ENCODE data around the gene AAGAB. TPM values are rescaled to one million over a fixed set of nuclear protein-coding genes. Genes with fewer than 3 reads are reported as not detected.

Gene AAGAB
- total RNA-seq, 2 donors from 2014 or later = 67.7 to 99.1 TPM

DNA sequence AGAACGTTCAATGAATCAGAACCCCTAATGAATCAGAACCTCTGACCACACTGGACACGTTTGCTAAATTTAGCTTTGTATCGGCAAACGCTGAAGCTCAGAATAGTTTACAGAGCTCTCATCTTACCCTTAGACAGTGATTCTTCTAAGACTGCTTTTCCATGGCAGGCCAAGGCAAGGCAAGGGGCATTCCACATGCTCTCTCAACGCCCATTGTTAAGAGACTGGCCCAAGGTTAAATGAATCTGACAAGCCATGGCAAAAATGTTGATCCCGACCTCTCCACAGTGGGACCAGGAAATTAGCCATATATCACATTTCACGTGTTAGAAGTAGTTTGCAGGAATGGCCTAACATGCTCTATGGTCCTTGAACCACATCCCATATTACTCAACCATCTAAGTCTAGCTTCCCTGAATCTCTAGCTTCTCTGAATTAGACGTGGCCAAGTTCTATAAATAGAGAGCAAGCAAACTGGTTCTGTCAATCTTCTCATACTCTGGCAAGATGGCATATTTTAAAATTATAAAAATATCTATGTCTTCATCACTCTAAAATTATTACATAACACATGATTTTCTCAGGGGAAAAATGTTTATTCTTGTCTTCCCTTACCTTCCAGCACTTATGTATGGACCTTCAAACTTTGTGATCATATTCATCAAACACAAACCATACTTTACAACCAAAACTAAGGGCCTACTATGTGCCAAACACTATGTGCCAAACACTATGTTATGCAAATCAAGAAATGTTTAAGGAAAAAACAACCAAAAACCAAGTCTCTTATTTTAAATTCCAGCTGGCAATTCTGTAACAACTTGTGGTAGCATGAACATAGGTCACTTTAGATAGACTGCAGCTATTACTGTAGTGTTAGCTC is 54.3 kb downstream of the AAGAB start:
- Mint-ChIP-seq H3K4me1 (peaks cover 18% of the 10 kb centered on the region), H3K9me3 (no peaks in the 10 kb centered on the region), H3K36me3 (ENCODE audit: low read depth) (peaks cover 53% of the 10 kb centered on the region), H3K4me3 (no peak overlapping the region), H3K27me3 (ENCODE audit: insufficient read depth) (no peaks in the 10 kb centered on the region), H3K27ac (no peak overlapping the region)
- no peak overlapping the region for H3K4me3 ChIP-seq (ENCODE audit: low read length)
- no peaks in the 10 kb centered on the region for H3K9me3 ChIP-seq (ENCODE audit: control insufficient read depth, low read length)
- H3K4me1 ChIP-seq (ENCODE audit: control insufficient read depth, insufficient read depth, low read length) = peaks cover 10% of the 10 kb centered on the region
- H3K27me3 ChIP-seq (ENCODE audit: control insufficient read depth, insufficient read depth, low read length, poor library complexity, severe bottlenecking) = no peaks in the 10 kb centered on the region
- H3K36me3 ChIP-seq (ENCODE audit: control insufficient read depth, insufficient read depth, low read length) = peaks cover 58% of the 10 kb centered on the region
- TF ChIP-seq, protein P1, sequence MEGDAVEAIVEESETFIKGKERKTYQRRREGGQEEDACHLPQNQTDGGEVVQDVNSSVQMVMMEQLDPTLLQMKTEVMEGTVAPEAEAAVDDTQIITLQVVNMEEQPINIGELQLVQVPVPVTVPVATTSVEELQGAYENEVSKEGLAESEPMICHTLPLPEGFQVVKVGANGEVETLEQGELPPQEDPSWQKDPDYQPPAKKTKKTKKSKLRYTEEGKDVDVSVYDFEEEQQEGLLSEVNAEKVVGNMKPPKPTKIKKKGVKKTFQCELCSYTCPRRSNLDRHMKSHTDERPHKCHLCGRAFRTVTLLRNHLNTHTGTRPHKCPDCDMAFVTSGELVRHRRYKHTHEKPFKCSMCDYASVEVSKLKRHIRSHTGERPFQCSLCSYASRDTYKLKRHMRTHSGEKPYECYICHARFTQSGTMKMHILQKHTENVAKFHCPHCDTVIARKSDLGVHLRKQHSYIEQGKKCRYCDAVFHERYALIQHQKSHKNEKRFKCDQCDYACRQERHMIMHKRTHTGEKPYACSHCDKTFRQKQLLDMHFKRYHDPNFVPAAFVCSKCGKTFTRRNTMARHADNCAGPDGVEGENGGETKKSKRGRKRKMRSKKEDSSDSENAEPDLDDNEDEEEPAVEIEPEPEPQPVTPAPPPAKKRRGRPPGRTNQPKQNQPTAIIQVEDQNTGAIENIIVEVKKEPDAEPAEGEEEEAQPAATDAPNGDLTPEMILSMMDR (conservative IDR thresholded peaks at IDR 0.05) = no peak
- H3K27ac ChIP-seq (ENCODE audit: low read depth, low read length) = no peak overlapping the region
- no peak overlapping the region for H3K9ac ChIP-seq (ENCODE audit: extremely low read depth, low read length, poor library complexity, severe bottlenecking)
- WGBS, 2 experiments (ENCODE audit: insufficient coverage in 1 of 2, insufficient read length in 1 of 2) = 76 to 81% methylated on average over 6 to 8 of the region's 8 CpGs
- DNase-seq = no peak

DNA sequence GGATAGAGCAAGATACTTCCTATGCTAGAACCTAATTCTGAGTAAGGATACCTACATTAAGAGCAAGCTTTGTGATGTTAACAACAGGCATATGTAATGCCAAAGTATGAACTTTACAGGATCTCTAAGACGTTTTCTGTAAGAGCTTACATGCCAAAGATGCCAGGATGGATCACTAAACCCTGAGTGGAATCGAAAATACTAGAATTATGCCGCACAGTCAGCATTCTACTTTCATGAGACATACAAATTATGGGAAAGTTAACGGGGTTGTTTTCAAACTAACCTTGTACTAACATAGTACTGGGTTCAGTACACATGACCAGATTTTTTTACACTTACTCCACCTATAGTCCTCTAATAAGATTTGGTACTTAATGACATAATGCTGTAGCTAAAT is 55.1 kb downstream of the AAGAB start:
- Histone ChIP-seq H3K27me3 (ENCODE audit: control insufficient read depth, insufficient read depth, low read length, poor library complexity, severe bottlenecking) (no peaks in the 10 kb centered on the region), H3K4me1 (ENCODE audit: control insufficient read depth, insufficient read depth, low read length) (peaks cover 10% of the 10 kb centered on the region), H3K4me3 (ENCODE audit: low read length) (no peak overlapping the region), H3K27ac (ENCODE audit: low read depth, low read length) (no peak overlapping the region), H3K36me3 (ENCODE audit: control insufficient read depth, insufficient read depth, low read length) (peaks cover 51% of the 10 kb centered on the region), H3K9ac (ENCODE audit: extremely low read depth, low read length, poor library complexity, severe bottlenecking) (no peak overlapping the region), H3K9me3 (ENCODE audit: control insufficient read depth, low read length) (no peaks in the 10 kb centered on the region)
- Mint-ChIP-seq H3K36me3 (ENCODE audit: low read depth) (peaks cover 54% of the 10 kb centered on the region), H3K4me3 (no peak overlapping the region), H3K4me1 (peaks cover 18% of the 10 kb centered on the region), H3K27me3 (ENCODE audit: insufficient read depth) (no peaks in the 10 kb centered on the region), H3K27ac (no peak overlapping the region), H3K9me3 (no peaks in the 10 kb centered on the region)
- TF ChIP-seq, protein P1 (conservative IDR thresholded peaks at IDR 0.05) = no peak
- 91 to 94% methylated on average over 4 of the region's 4 CpGs for WGBS, 2 experiments (ENCODE audit: insufficient coverage in 1 of 2, insufficient read length in 1 of 2)
- no peak for DNase-seq

DNA sequence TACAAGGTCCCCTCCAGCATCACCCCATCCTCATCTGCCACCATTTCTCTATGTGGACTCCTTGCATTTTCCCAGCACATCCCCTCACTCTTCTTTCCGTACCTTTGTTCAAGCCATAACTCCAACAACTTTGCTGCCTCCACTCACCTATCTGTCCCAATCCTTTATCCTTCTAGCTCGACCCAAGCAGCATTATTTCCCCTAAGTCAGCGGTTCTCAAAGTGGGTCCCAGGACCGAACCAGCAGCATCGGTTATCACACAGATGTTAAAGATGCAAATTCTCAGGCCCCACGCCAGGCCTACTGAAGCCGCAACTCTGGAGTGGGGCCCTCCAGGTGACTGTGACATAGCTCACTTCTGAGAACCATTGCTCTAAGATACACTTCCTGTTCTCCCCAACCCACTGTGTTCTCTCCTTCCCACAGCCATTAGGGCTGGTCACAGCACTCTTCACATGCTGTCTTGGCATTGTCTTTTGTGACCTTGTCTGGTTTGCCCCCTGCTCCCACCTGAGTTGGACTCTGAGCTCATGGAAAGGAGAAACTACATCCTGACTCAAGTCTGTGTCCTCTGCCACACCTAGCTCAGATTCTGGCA is 56.2 kb downstream of the AAGAB start:
- no peak overlapping the region for H3K4me3 ChIP-seq (ENCODE audit: low read length)
- no peaks in the 10 kb centered on the region for H3K9me3 ChIP-seq (ENCODE audit: control insufficient read depth, low read length)
- peaks cover 10% of the 10 kb centered on the region for H3K4me1 ChIP-seq (ENCODE audit: control insufficient read depth, insufficient read depth, low read length)
- H3K27ac ChIP-seq (ENCODE audit: low read depth, low read length) = no peak overlapping the region
- no peak overlapping the region for H3K9ac ChIP-seq (ENCODE audit: extremely low read depth, low read length, poor library complexity, severe bottlenecking)
- H3K27me3 Mint-ChIP-seq (ENCODE audit: insufficient read depth) = no peaks in the 10 kb centered on the region
- H3K4me1 Mint-ChIP-seq = peaks cover 18% of the 10 kb centered on the region
- no peak overlapping the region for H3K4me3 Mint-ChIP-seq
- H3K36me3 Mint-ChIP-seq (ENCODE audit: low read depth) = peaks cover 52% of the 10 kb centered on the region
- no peak for DNase-seq
- no peak overlapping the region for H3K27ac Mint-ChIP-seq
- H3K27me3 ChIP-seq (ENCODE audit: control insufficient read depth, insufficient read depth, low read length, poor library complexity, severe bottlenecking) = no peaks in the 10 kb centered on the region
- no peaks in the 10 kb centered on the region for H3K9me3 Mint-ChIP-seq
- peaks cover 51% of the 10 kb centered on the region for H3K36me3 ChIP-seq (ENCODE audit: control insufficient read depth, insufficient read depth, low read length)
- WGBS, 2 experiments (ENCODE audit: insufficient coverage in 1 of 2, insufficient read length in 1 of 2) = 94 to 95% methylated on average over 6 to 7 of the region's 7 CpGs
- TF ChIP-seq, protein P1 (conservative IDR thresholded peaks at IDR 0.05) = no peak
